ENCODE measurements around the gene TMEM223.

- TF ChIP-seq CTCF (IDR thresholded peaks at IDR 0.05; ENCODE audit: low read depth, low read length, poor library complexity, severe bottlenecking) (no peak), EZH2phosphoT487 (IDR thresholded peaks at IDR 0.05; ENCODE audit: borderline replicate concordance, low read length) (no peak)
Measured at GRCh38 chr11:62832336-62833234, 40.8 kb upstream of the TMEM223 start, which contains the start of gene TEX54.

Data from DOHH2 (cell line).